GM23248 (cell line): Measurements from ENCODE around the gene BCAR1. TPM values are rescaled to one million over a fixed set of nuclear protein-coding genes. Genes with fewer than 3 reads are reported as not detected.
"Not testable (repeated sequence)": the region's sequence is repeated elsewhere in the genome, so short reads cannot be mapped to it uniquely, and the experiment has no call there.

Experiments used
- DNase-seq: peaks from one replicate; pipeline ENCODE4 v3.0.0-alpha.2; 2015
- H2AFZ ChIP-seq: fragments of 200-600 bp; sonication (generic); 2 replicates; pipeline ENCODE4 v1.6.1; 2016; ENCODE audit warnings: antibody characterized with exemption
- H3F3A ChIP-seq: fragments of 200-600 bp; sonication (generic); 2 replicates; pipeline ENCODE4 v1.6.1; 2016; ENCODE audit warnings: mild to moderate bottlenecking, antibody characterized with exemption, mixed run types; ENCODE audit not compliant: insufficient read depth
- H3K27ac ChIP-seq: fragments of 200-600 bp; sonication (generic); 2 replicates; pipeline ENCODE4 v1.5.1; 2016; ENCODE audit warnings: mild to moderate bottlenecking
- H3K27me3 ChIP-seq: fragments of 200-600 bp; sonication (generic); replicated peaks from 2 replicates; pipeline ENCODE4 v1.6.1; 2016; ENCODE audit warnings: mild to moderate bottlenecking; ENCODE audit not compliant: insufficient read depth
- H3K36me3 ChIP-seq: fragments of 200-600 bp; sonication (generic); 2 replicates; pipeline ENCODE4 v1.6.1; 2016; ENCODE audit warnings: low read depth, mild to moderate bottlenecking
- H3K4me1 ChIP-seq: fragments of 200-600 bp; sonication (generic); 2 replicates; pipeline ENCODE4 v1.6.1; 2016; ENCODE audit warnings: mild to moderate bottlenecking; ENCODE audit not compliant: insufficient read depth
- H3K4me2 ChIP-seq: fragments of 200-600 bp; sonication (generic); one replicate; pipeline ENCODE4 v1.6.1; 2016; ENCODE audit warnings: mild to moderate bottlenecking; ENCODE audit not compliant: unreplicated experiment
- H3K4me3 ChIP-seq: fragments of 200-600 bp; sonication (generic); 2 replicates; pipeline ENCODE4 v1.5.1; 2016; ENCODE audit warnings: mild to moderate bottlenecking
- H3K79me2 ChIP-seq: fragments of 200-600 bp; sonication (generic); 2 replicates; pipeline ENCODE4 v1.6.1; 2016; ENCODE audit warnings: mild to moderate bottlenecking; ENCODE audit not compliant: insufficient read depth
- H3K9ac ChIP-seq: fragments of 200-600 bp; sonication (generic); 2 replicates; pipeline ENCODE4 v1.6.1; 2016; ENCODE audit warnings: mild to moderate bottlenecking
- H3K9me2 ChIP-seq: fragments of 200-600 bp; sonication (generic); 2 replicates; pipeline ENCODE4 v1.6.1; 2016; ENCODE audit warnings: mixed run types, mild to moderate bottlenecking, moderate library complexity; ENCODE audit not compliant: insufficient read depth
- H3K9me3 ChIP-seq: fragments of 200-600 bp; sonication (generic); one replicate; pipeline ENCODE4 v1.6.1; 2017; ENCODE audit warnings: low read depth
- H4K20me1 ChIP-seq: fragments of 200-600 bp; sonication (generic); 2 replicates; pipeline ENCODE4 v1.6.0; 2016; ENCODE audit not compliant: insufficient read depth
- EZH2 ChIP-seq: fragments of 200-600 bp; sonication (generic); IDR thresholded peaks from 2 replicates; pipeline ENCODE4 v1.6.1; 2018; ENCODE audit warnings: antibody characterized with exemption, mild to moderate bottlenecking; ENCODE audit not compliant: insufficient read depth, poor library complexity, severe bottlenecking
- EZH2phosphoT487 ChIP-seq: fragments of 200-600 bp; sonication (generic); IDR thresholded peaks from 2 replicates; pipeline ENCODE4 v1.6.1; 2018; ENCODE audit warnings: antibody characterized with exemption, moderate library complexity, mild to moderate bottlenecking, low read depth; ENCODE audit not compliant: insufficient read depth
- WGBS, 2 experiments: methylation state at CpG; one replicate each; pipeline ENCODE4 v1.1.6; 2015 to 2017; ENCODE audit warnings: low lambda C conversion rate in 2 of 2, low coverage in 1 of 2; ENCODE audit errors: missing lambda C conversion rate in 2 of 2; 5-methylcytosine and 5-hydroxymethylcytosine counted together
- in situ Hi-C: fragments of 300-500 bp; cut with MboI; formaldehyde crosslinking; loops from 2 replicates; pipeline ENCODE4 v1.15.0; 2020
- polyA plus RNA-seq: library from polyadenylated mRNA; unstranded; fragments of >200 nt; fragmentation: Nextera tagmentation; extraction: Ambion mirVana; gene quantifications from 2 replicates; pipeline ENCODE4 v1.2.1, GENCODE V29; 2016
- total RNA-seq: library from RNA; depleted of rRNA; stranded (reverse); fragments of >200 nt; shearing (Covaris generic); gene quantifications from 2 replicates; pipeline ENCODE4 v1.2.3, GENCODE V29; 2014

Gene BCAR1
- total and polyA plus RNA-seq, 2 experiments from 2014 or later = 52.9 to 87.0 TPM

DNA sequence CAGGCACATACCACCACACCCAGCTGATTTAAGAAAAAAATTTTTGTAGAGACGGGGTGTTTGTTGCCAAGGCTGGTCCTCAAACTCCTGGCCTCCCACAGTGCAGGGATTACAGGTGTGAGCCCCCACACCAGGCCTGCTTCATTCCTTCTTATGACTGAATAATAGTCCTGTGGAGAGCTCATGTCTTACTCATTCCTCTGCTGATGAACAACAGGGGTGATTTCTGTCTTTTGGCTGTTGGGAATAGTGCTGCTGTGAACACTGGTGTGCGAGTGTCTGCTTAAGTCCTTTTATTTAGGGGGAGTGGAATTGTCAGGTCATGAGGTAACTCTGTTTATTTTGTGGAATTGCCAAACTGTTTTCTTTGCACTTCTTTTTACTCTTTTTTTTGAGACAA, 35.3 kb downstream of the BCAR1 start:
- H3K9me2 ChIP-seq = no peaks in the 10 kb centered on the region
- TF ChIP-seq EZH2phosphoT487 = no peak
- no peak for TF ChIP-seq EZH2

DNA sequence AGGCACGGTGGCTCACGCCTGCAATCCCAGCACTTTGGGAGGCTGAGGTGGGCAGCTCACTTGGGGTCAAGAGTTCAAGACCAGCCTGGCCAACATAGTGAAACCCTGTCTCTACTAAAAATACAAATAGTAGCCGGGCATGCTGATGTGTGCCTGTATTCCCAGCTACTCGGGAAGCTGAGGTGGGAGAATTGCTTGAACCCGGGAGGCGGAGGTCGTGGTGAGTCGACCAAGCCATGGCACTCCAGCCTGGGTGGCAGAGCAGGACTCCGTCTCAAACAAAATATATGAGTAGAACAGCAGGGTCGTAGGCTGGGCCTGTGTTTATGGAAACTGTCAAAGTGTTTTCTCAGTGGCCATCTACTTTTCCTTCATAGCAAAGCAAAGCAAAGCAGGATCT, 40.1 kb downstream of the BCAR1 start:
- H3K4me1 ChIP-seq, H3K36me3 ChIP-seq, H4K20me1 ChIP-seq, H3K9me2 ChIP-seq, H3K27me3 ChIP-seq, H3K9me3 ChIP-seq, H3K4me2 ChIP-seq, H2AFZ ChIP-seq, H3K9ac ChIP-seq, DNase-seq, H3K79me2 ChIP-seq, H3F3A ChIP-seq, H3K4me3 ChIP-seq, H3K27ac ChIP-seq: not testable (repeated sequence)
- in situ Hi-C loops = loop anchor here (10.0 to 25.0 kb wide), 3 partner anchors 194 to 551 kb away; partner anchors contain the start of gene ADAT1
- WGBS, 2 experiments = 73 to 74% methylated on average over 10 of the region's 10 CpGs

More for the DNA sequence above, 35.3 kb downstream of the BCAR1 start:
- WGBS, 2 experiments = 77 to 81% methylated on average over 2 of the region's 2 CpGs
- Histone ChIP-seq H4K20me1 (no peaks in the 10 kb centered on the region), H3K27ac (no peak overlapping the region), H3K79me2 (no peaks in the 10 kb centered on the region), H2AFZ (no peak overlapping the region), H3K4me2 (no peak overlapping the region), H3F3A (no peaks in the 10 kb centered on the region), H3K36me3 (no peaks in the 10 kb centered on the region), H3K9me3 (no peaks in the 10 kb centered on the region), H3K9ac (no peak overlapping the region), H3K4me1 (no peaks in the 10 kb centered on the region), H3K27me3 (no peaks in the 10 kb centered on the region), H3K4me3 (no peak overlapping the region)
- in situ Hi-C loops = loop anchor here (10.0 to 25.0 kb wide), 3 partner anchors 189 to 546 kb away; partner anchors contain the start of gene ADAT1
- DNase-seq = no peak

DNA sequence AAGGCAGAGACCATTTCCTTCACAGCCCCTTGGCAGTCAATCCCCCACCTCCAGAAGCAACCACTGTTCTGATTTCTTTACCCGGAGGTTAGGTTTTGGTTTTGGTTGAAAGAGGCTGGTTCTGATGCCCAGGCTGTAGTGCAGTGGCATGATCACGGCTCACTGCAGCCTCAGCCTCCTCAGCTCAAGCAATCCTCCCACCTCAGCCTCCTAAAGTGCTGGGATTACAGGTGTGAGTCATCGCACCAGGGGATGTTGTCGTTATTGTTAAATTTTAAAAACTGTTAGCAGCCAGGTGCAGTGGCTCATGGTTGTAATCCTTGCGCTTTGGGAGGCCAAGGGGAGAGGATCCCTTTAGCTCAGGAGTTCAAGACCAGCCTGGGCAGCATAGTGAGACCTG, 41.5 kb downstream of the BCAR1 start:
- Histone ChIP-seq H3K4me1 (no peaks in the 10 kb centered on the region), H3K27me3 (no peaks in the 10 kb centered on the region), H3K9ac (no peak overlapping the region), H4K20me1 (no peaks in the 10 kb centered on the region), H3K79me2 (no peaks in the 10 kb centered on the region), H3K9me3 (no peaks in the 10 kb centered on the region), H2AFZ (no peak overlapping the region), H3K36me3 (no peaks in the 10 kb centered on the region), H3K27ac (no peak overlapping the region), H3K4me3 (no peak overlapping the region), H3K9me2 (no peaks in the 10 kb centered on the region), H3K4me2 (no peak overlapping the region), H3F3A (no peaks in the 10 kb centered on the region)
- in situ Hi-C loops = loop anchor here (10.0 to 25.0 kb wide), 3 partner anchors 195 to 552 kb away; partner anchors contain the start of gene ADAT1
- DNase-seq = no peak
- TF ChIP-seq EZH2 (no peak), EZH2phosphoT487 (no peak)
- WGBS, 2 experiments = 81 to 82% methylated on average over 5 of the region's 5 CpGs

DNA sequence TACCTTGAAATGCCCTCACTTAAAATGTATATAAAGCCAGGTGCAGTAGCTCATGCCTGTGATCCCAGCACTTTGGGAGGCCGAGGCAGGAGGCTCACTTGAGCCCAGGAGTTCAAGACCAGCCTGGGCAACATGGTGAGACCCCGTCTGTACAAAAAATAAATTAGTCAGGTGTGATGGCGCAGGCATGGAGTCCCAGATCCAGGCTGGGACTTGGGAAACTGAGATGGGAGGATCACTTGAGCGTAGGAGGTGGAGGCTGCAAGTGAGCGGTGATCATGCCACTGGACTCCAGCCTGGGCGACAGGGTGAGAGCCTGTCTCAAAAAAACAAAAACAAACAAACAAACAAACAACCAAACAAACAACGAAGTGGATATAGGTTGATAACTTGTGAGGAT, 41.9 kb downstream of the BCAR1 start:
- H3K9ac ChIP-seq, H2AFZ ChIP-seq, H3K36me3 ChIP-seq, H3K4me1 ChIP-seq, H3F3A ChIP-seq, H3K79me2 ChIP-seq, H3K27me3 ChIP-seq, H3K9me2 ChIP-seq, H3K9me3 ChIP-seq, H4K20me1 ChIP-seq, DNase-seq, H3K4me3 ChIP-seq, H3K4me2 ChIP-seq, H3K27ac ChIP-seq: not testable (repeated sequence)
- WGBS, 2 experiments = 75 to 79% methylated on average over 7 of the region's 7 CpGs
- in situ Hi-C loops = loop anchor here (25.0 kb wide), 2 partner anchors 403 to 553 kb away; partner anchors contain the start of gene ADAT1

DNA sequence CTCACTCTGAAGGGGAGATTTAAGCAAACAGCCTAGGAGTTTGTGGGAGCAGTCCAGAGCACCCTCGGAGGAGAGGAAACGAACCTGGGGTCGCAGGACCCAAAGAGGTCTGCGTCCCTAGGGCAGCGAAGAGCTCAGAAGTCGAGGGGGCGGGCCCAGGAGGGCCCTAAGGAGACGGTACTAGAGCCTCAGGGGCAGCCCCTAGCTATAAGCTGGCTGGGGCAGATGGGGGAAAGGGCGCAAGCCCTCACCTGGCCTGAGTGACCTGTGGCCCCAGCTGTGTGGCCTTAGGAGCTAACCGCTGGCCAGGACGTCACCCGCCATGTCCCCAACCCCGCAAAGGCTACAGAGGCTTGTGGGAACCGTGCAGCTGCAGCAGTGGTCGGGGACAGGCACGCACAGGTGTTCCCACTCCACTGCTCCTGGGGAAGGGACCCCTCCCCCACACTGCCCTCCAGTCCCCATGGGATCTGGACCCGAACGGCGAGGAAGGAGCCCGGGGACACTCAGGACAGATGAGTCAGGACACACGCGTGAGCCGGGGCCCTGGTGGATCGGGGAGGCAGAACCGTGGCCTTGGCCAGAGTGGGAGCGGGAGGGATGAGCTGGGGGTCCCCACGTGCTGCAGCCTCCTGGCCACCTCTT, 42.4 kb downstream of the BCAR1 start:
- no peak overlapping the region for H3K27ac ChIP-seq
- H4K20me1 ChIP-seq = no peaks in the 10 kb centered on the region

More for the DNA sequence above, 42.4 kb downstream of the BCAR1 start:
- WGBS, 2 experiments = 79 to 81% methylated on average over 26 to 27 of the region's 27 CpGs
- H3K79me2 ChIP-seq = no peaks in the 10 kb centered on the region
- no peak overlapping the region for H2AFZ ChIP-seq
- H3K27me3 ChIP-seq = no peaks in the 10 kb centered on the region
- H3K4me1 ChIP-seq = no peaks in the 10 kb centered on the region
- in situ Hi-C loops = loop anchor here (25.0 kb wide), 2 partner anchors 403 to 553 kb away; partner anchors contain the start of gene ADAT1
- no peaks in the 10 kb centered on the region for H3K9me2 ChIP-seq
- no peaks in the 10 kb centered on the region for H3K36me3 ChIP-seq
- no peak for TF ChIP-seq EZH2
- no peak for TF ChIP-seq EZH2phosphoT487
- H3K9me3 ChIP-seq = no peaks in the 10 kb centered on the region
- DNase-seq = no peak
- no peaks in the 10 kb centered on the region for H3F3A ChIP-seq
- no peak overlapping the region for H3K4me3 ChIP-seq
- H3K4me2 ChIP-seq = no peak overlapping the region
- no peak overlapping the region for H3K9ac ChIP-seq
